Testis (tissue), 3 donors: ENCODE results near the gene TMA7. TPM values are rescaled to one million over a fixed set of nuclear protein-coding genes. Genes with fewer than 3 reads are reported as not detected.
A peak's percentile ranks its signal among the peaks of the same experiment; 100 is the strongest.

Experiments used
- DNase-seq: peaks from one replicate; pipeline ENCODE4 v3.0.0-alpha.2; 2019
- H3K27ac ChIP-seq, 2 donors: fragments of 200-600 bp; sonication (generic); one replicate each; pipeline ENCODE4 v1.5.1; 2019
- H3K27me3 ChIP-seq: fragments of 200-600 bp; sonication (generic); one replicate; pipeline ENCODE4 v1.5.1; 2019
- H3K36me3 ChIP-seq: fragments of 200-600 bp; sonication (generic); one replicate; pipeline ENCODE4 v1.5.1; 2017; ENCODE audit warnings: low read depth; ENCODE audit errors: missing control alignments
- H3K4me1 ChIP-seq: fragments of 200-600 bp; sonication (generic); one replicate; pipeline ENCODE4 v1.5.1; 2019
- H3K4me3 ChIP-seq, 2 donors: fragments of 200-600 bp; sonication (generic); one replicate each; pipeline ENCODE4 v1.5.1; 2017 to 2019
- H3K9me3 ChIP-seq: fragments of 200-600 bp; sonication (generic); one replicate; pipeline ENCODE4 v1.5.1; 2017
- POLR2A ChIP-seq: fragments of 450-650 bp; IDR thresholded peaks from one replicate; pipeline ENCODE4 v1.6.1; 2017; ENCODE audit warnings: antibody characterized with exemption, mild to moderate bottlenecking, moderate library complexity
- WGBS, 2 donors: methylation state at CpG; one replicate each; pipeline ENCODE4 v1.1.5; 2018; 5-methylcytosine and 5-hydroxymethylcytosine counted together
- intact Hi-C: fragments of 100-400 bp; cut with DNase I; formaldehyde crosslinking; loops from one replicate; pipeline ENCODE4 v1.15.1; 2023; ENCODE audit warnings: low total_unique reads
- polyA plus RNA-seq: library from polyadenylated mRNA; stranded (reverse); fragments of 350-450 nt; fragmentation: Illumina TruSeq; extraction: RNeasy Lipid Tissue Mini Kit (QIAGEN cat#74804); gene quantifications from one replicate; pipeline ENCODE4 v1.2.3, GENCODE V29; 2014; ENCODE audit warnings: low read depth, low replicate concordance; ENCODE audit not compliant: insufficient read depth
- total RNA-seq, 2 donors: library from RNA; depleted of rRNA; stranded (reverse); fragments of >200 nt; gene quantifications; one replicate each; pipeline ENCODE4 v1.2.3, GENCODE V29; 2016
- TF ChIP-seq, protein P1 (sequence below), 3 experiments: fragments of 450-650 bp in 2 of 3; fragments of 200-600 bp in 1 of 3; sonication (generic) in 1 of 3; IDR thresholded peaks; one replicate each; pipeline ENCODE4 v1.5.1; 2016 to 2019; ENCODE audit warnings: antibody characterized with exemption in 3 of 3, mild to moderate bottlenecking in 2 of 3, moderate library complexity in 1 of 3

TMA7 gene
- total and polyA plus RNA-seq, 3 donors from 2014 or later = 380 to 425 (median 393) TPM

DNA sequence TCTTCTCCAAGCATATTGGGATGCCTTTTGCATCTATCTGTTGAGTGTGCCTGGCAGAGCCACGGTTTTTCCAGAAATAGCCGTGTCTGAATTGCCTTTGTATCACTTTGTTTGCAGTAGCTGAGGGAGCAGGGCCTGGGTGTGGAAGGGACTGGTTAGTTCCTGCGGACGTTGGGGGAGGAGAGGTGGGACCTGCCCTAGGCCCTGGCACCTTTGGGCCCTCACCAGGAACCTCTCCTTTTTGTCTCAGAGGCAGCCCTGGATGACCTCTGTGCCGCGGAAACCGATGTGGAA lies 25.1 kb downstream of the TMA7 start:
- H3K27me3 ChIP-seq = no peaks in the 10 kb centered on the region
- no peak for DNase-seq
- intact Hi-C loops = no loop called here
- H3K36me3 ChIP-seq = no peaks in the 10 kb centered on the region
- WGBS, 2 donors = 20 to 29% methylated on average over 7 of the region's 7 CpGs
- TF ChIP-seq, protein P1, sequence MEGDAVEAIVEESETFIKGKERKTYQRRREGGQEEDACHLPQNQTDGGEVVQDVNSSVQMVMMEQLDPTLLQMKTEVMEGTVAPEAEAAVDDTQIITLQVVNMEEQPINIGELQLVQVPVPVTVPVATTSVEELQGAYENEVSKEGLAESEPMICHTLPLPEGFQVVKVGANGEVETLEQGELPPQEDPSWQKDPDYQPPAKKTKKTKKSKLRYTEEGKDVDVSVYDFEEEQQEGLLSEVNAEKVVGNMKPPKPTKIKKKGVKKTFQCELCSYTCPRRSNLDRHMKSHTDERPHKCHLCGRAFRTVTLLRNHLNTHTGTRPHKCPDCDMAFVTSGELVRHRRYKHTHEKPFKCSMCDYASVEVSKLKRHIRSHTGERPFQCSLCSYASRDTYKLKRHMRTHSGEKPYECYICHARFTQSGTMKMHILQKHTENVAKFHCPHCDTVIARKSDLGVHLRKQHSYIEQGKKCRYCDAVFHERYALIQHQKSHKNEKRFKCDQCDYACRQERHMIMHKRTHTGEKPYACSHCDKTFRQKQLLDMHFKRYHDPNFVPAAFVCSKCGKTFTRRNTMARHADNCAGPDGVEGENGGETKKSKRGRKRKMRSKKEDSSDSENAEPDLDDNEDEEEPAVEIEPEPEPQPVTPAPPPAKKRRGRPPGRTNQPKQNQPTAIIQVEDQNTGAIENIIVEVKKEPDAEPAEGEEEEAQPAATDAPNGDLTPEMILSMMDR (IDR thresholded peaks at IDR 0.05) = no peak
- TF ChIP-seq POLR2A = no peak
- peak overlapping the region; percentile 98 for H3K27ac ChIP-seq
- H3K4me3 ChIP-seq = no peak overlapping the region
- H3K4me1 ChIP-seq = peaks cover 25% of the 10 kb centered on the region
- no peaks in the 10 kb centered on the region for H3K9me3 ChIP-seq

DNA sequence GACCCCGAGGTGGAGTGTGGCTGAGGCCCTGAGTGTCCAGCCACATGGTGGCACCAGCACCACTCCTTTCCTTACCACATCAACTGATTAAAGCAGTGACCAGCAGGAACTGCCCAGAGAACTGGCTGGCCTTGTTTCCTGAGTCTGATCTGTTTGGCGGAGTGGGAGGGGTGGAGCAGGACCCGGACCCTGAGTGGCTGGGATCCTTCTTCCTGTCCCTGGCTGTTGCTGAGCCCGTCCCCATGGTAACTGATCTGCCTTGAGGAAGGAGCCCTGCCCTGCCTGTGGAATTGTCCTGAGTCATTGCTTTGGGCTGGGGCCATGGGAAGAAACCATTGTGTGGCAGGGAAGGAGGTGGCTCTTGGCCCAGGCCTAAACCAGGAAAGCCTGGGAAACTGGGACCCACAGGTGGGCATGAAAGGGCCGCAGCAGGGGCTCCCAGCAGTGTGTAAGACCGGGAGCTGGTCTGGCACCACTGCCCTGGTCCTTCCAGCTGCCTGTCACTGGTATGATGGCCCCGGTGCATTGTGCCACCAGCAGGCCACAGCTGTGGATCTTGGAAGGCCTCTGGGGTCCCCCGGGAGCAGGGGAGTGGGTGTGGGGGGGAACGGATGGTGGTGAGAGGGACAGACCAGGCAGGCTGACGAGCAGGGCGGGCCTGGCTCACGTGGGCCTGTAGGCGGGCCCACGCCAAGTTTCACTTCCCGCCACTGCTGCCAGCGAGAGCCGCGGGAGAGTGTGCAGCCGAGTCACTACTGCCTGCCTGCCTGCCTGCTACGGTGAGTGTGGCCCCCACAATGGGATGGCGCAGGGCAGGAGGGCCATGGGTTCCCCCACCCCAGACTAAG lies 25.7 kb downstream of the TMA7 start:
- WGBS, 2 donors = 24 to 27% methylated on average over 2 to 21 of the region's 21 CpGs
- Histone ChIP-seq H3K9me3 (no peaks in the 10 kb centered on the region), H3K27ac (peak overlapping the region; percentile 98), H3K27me3 (no peaks in the 10 kb centered on the region), H3K4me3 (peak overlapping the region; percentile 40 to 47), H3K4me1 (peaks cover 29% of the 10 kb centered on the region), H3K36me3 (no peaks in the 10 kb centered on the region)
- TF ChIP-seq, protein P1 (IDR thresholded peaks at IDR 0.05) = peak; percentile 63 to 83 (median 78)
- TF ChIP-seq POLR2A = peak; percentile 81
- DNase-seq = peak; percentile 98
- intact Hi-C loops = no loop called here

DNA sequence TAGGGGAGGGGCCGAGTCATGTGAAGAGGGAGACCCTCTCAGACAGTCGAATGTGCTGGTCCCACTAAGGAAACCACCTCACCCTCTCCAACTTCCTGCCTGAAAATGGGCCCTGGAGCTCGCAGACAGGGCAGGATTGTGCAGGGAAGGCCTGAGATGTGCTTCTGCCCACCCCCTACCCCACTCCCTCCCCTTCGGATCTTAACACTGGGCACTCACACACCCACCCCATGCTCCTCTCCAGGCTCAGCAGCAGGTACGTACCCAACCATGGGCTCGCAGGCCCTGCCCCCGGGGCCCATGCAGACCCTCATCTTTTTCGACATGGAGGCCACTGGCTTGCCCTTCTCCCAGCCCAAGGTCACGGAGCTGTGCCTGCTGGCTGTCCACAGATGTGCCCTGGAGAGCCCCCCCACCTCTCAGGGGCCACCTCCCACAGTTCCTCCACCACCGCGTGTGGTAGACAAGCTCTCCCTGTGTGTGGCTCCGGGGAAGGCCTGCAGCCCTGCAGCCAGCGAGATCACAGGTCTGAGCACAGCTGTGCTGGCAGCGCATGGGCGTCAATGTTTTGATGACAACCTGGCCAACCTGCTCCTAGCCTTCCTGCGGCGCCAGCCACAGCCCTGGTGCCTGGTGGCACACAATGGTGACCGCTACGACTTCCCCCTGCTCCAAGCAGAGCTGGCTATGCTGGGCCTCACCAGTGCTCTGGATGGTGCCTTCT lies 26.5 kb downstream of the TMA7 start:
- 41% methylated on average over 12 to 19 of the region's 19 CpGs for WGBS, 2 donors
- Histone ChIP-seq H3K4me3 (peak overlapping the region; percentile 40 to 47), H3K4me1 (peaks cover 29% of the 10 kb centered on the region), H3K36me3 (no peaks in the 10 kb centered on the region), H3K27ac (peak overlapping the region; percentile 98), H3K9me3 (no peaks in the 10 kb centered on the region), H3K27me3 (no peaks in the 10 kb centered on the region)
- TF ChIP-seq, protein P1 (IDR thresholded peaks at IDR 0.05) = no peak
- no peak for TF ChIP-seq POLR2A
- intact Hi-C loops = no loop called here
- no peak for DNase-seq

DNA sequence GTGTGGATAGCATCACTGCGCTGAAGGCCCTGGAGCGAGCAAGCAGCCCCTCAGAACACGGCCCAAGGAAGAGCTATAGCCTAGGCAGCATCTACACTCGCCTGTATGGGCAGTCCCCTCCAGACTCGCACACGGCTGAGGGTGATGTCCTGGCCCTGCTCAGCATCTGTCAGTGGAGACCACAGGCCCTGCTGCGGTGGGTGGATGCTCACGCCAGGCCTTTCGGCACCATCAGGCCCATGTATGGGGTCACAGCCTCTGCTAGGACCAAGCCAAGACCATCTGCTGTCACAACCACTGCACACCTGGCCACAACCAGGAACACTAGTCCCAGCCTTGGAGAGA lies 27.0 kb downstream of the TMA7 start:
- Histone ChIP-seq H3K9me3 (no peaks in the 10 kb centered on the region), H3K27ac (peak overlapping the region; percentile 98), H3K27me3 (no peaks in the 10 kb centered on the region), H3K4me1 (peaks cover 35% of the 10 kb centered on the region), H3K36me3 (no peaks in the 10 kb centered on the region), H3K4me3 (no peak overlapping the region)
- intact Hi-C loops = no loop called here
- 67 to 68% methylated on average over 5 to 9 of the region's 9 CpGs for WGBS, 2 donors
- TF ChIP-seq, protein P1 (IDR thresholded peaks at IDR 0.05) = no peak
- no peak for TF ChIP-seq POLR2A
- no peak for DNase-seq
